Stimulated activated CD4-positive, alpha-beta T cell treated with anti-CD3 and anti-CD28 coated beads, Interleukin-15, amount 100 ng/mL, for 24 hours (primary cell): ENCODE data around the gene HDGF.
A peak's percentile ranks its signal among the peaks of the same experiment; 100 is the strongest.

Experiments used
- DNase-seq: peaks from one replicate; pipeline ENCODE4 v3.0.0-alpha.2; 2020

HDGF gene

DNA sequence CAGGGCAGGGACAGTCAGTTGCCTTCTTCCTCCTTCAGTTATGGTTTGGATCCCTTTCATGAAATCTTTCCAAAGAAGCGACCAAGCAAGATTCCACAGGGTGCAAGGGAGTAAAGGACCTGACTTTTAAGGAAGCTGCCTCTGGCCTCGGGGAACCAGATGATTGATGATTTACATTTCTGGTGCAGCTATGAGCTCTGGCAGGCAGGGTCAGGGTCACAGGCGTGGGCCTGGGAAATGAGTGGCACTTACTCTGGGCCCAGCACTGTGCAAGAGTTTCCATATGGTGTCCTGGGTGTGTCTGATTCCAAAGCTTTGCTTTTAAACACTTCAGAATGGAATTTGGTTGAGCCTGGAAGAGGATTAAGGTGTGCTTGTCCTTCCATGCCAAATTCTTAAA is 38.8 kb downstream of the HDGF start:
- DNase-seq, result no peak

DNA sequence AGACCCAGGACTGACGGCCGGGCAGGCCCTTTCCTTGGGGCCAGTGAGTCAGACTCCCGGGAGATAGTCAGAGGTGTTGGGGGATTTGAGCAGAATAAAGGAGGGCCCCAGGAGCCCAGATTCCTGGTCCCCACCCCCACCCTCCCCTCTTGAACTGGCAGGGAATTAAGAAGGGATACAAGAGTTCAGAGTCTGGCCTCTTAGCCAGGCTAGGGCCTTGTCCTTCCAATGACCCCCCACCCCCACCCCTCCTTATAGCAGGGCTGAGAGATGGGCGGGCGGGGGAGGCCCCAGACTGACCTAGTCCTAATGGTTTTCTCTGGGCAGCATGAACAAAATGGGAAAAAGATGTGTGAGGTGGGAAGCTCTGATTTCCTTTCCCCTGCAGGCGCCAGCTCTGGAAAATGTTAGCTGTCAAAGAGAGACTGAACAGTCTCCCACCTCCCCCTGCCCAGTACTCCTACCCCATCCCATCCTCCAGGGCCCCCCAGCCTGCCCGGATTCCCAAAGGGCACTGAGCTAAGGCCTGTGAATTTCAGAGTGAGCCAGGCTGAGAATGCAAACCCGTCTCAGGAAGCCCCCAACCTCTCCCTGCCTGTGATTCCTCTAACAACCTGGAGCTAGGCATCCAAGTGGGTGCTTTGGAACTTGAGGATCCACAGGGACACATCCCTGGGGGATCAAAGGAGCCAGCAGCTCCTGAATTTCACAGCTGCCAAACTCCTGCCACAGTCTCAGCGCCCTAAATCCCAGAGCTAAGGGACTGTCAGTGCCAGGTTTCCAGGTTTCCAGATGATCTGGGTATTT is 40.3 kb downstream of the HDGF start:
- no peak for DNase-seq

DNA sequence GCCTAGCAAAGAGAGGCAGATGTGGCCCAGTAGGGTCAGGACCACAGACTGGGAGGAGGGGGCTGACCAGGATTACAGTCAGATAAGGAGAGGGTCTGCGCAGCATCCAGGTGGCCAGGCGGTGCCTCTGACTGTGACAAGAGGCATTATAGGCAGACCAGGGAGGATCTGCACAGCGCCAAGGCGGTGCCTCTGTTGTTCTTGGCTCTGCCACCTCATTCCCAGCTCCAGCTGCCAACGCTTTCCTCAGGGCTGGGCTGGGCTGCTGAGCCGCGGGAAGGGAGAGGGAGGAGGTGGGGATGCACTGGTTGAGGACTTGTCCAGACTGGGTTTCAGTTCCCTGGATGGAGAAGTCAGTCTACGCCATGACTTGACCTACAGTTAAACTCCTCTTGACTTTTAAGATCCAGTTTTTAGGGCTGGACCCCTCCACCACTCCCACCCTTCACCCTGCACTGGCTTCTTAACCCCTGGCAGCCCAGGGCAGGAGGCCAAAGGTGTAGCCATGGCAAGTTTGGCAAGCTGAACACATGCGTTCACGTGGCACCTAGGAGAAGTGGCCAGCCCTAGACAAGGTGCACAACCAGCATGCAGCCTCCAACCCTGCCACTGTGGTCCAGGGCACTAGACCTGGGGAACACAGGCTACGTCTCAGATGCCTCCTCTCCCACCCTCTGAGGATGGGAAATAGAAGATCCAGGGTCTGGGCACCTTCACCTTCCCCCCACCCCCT is 41.6 kb downstream of the HDGF start:
- DNase-seq, result no peak

DNA sequence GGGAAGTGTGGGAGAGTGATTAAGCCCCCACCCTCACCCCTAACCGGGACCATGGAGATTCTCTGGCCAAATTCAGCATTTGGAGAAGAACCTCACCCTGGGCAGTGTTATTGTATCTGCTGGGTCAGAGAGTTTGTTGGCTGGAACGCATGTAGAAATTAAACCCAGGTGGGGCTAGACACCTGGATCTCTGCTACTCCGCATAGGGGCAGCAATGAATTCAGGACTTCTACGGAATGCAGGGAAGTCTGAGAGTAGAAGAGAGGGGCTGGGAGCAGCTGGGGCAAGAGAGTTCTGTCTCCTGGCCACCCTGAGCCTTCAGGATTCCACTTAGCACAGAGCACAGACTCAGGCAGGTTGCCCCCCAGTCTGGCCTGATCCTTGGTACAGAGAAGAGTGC is 42.4 kb downstream of the HDGF start:
- DNase-seq, result no peak

DNA sequence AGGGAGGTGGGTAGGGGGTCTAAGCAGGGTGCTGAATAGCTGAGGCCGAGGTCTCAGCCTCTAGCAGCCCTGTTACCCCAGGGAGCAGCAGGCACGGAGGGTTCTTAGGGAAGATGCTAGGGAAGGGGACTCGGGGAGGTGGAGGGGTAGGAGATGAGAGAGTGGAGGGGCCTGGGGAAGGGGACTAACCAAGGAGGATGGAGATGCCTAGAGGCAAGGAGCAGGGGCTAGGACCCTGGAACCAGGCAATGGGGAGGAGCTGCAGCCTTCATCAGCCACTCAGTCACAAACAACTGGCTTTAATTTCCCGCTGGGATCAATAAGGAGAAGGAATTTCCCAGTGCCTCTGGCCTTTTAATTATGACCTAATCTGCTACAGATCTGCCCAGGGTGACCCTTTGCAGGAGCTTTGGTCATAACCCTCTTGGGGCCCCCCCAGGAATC is 43.2 kb downstream of the HDGF start:
- no peak for DNase-seq

DNA sequence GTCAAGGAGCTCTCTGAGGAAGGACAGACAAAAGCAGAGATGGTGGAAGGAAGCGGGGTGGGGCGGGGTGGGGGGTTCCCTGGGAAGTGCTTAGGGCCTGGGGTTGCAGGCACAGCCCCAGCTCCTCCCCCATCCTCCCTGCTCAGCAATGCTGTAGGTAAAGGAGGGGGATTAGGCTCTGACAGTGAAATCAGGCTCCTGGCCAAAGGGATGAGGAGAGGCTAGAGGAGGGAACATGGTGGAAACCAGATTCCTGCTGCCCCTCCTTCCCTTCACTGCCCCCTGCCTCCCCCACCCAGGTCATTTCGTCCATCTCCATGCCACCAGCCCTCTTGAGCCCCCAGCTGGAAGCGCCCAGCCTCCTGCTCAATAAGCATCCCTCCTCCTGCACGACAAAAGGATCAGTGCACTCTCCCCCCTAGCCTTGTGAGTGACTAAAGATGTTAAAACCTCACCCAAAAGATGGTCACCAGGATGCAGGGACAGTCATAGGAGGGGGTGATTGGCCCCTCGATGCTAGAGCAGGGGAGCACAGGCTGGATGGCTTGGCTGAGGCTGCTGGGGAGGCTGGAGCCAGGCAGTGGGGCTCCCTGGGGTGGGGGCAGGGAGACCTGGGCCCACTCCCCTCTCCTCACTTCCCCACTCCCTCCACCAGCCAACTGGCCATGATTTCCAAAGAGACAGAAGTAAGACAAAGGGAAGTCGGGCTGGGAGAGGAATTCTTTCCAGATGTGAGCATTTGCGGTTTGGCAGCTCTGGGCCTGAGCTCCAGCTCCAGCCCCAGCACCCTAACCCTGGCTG is 43.9 kb downstream of the HDGF start:
- no peak for DNase-seq

DNA sequence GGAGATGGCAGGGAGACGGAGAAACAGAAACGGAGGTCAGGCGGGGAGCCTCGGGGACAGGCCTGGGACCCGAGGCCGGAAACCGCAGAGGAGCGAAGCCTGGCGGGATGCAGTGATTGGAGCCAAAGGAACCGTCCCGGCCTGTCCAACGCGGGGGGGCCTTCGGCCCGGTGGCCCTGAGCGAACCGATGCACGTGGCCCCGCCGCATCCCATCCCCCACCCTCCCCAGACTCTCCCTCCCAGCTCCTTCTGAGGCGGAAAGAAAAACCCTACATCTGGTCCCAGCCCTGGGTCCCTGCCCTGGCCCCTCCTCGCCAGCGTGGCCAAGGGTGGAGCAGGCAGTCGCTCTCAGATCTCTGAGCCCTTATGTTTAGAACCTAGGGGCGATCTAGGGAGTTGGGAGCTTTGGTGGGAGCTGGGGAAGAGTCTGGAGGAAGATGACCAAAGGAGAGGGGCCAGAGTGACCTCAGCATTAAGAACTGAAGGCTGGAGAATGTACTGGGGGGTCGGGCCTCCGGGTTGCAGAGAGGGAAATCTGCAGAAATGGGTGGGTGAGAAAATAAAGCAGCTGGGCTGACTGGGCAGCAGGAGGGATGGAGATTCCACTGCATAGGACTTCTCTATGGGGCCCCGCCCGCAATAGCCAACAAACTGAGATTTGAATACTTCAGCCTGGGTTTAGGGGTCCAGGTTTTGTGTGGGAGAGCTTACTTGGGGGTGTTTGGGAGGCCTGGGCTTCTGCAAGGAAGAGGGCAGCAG is 44.6 kb downstream of the HDGF start:
- no peak for DNase-seq

DNA sequence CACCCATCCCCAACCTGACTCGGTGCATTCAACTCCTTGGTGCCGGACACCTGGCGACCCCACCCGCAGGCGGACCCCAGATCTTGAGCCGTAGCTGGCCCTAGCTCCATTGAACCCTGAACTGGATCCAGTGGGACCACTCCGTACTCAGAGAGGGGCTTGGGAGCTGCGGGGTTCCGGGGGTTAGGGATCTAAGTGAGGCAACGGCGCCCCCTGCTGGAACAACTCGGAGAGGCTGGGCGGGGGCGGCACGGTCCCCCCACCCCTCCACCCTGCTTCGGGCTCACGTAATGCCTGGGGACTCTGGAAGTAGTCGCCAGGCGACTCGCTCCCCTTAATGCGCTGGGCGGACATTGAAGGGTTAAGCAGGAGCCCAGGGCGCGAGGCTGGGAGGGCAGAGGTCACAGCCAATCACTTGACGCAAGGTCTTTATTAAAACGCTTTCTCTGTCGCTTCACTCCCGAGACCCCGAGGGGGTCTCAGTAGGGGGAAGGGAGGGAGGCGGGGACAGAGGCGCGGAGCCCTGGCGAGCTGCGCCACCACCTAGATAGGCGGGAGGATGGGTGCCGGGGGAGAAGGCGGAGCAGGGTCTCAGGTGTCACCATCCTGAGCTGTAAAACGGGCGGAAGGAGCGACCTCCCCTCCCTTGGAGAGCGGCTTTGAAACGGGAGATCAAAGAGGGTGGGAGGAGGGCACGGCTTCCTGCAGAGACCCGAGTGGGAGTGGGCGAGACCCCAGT is 45.4 kb downstream of the HDGF start:
- peak; percentile 80 for DNase-seq

DNA sequence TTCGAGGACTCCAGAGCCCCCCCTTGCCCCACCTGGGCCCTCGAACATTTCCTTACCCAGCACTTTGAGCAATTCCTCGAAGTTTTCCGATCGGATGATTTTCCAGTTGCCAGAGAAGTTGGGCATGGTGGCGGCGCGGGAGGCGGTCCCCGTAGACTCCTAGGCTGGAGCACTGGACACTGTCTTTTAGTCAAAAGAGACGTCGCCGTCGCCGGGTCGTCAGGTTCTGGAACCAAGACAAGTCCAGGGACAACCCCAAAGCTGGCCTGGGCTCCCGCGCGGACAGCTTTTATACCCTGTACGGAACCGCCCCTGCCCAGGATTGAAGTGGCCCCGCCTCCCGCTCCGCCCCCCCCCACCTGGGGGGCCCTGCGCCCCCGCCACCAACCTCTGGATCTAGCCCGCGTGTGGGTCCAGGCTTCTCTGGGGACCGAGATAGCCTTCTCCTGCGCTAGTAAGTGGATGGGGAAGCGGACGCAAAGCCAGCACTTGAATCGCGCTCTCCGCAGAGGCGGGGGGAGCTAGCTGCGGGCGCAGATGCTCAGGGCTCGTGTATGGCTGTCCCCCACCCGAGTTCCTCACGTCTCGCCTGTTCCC is 46.1 kb downstream of the HDGF start, which contains the start of gene CRABP2:
Gene CRABP2 (minus strand): TSS at position 263 of the 597 bp plus-strand sequence. CDS start 137 bp downstream, at position 126.
- DNase-seq, result peak; percentile 37

DNA sequence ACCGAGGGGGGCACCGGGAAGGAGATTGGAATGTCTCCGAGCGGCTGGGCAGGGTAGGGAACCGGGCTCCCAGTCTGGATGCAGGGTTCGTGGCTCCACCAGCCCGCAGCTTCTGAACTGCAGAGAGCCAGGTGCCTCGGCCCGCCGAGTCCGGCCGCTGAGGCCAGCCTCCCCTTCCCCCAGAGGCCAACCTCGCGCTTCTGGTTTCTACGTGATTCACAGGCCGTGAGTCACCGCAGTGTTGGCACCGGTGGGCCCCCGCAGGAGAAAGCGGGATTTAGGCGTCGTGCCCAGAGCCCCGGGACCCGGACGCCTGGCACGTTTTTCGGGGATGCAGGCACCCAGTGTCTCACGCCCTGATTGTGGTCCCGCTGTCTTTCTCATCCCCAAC is 46.5 kb downstream of the HDGF start:
- peak; percentile 70 for DNase-seq

DNA sequence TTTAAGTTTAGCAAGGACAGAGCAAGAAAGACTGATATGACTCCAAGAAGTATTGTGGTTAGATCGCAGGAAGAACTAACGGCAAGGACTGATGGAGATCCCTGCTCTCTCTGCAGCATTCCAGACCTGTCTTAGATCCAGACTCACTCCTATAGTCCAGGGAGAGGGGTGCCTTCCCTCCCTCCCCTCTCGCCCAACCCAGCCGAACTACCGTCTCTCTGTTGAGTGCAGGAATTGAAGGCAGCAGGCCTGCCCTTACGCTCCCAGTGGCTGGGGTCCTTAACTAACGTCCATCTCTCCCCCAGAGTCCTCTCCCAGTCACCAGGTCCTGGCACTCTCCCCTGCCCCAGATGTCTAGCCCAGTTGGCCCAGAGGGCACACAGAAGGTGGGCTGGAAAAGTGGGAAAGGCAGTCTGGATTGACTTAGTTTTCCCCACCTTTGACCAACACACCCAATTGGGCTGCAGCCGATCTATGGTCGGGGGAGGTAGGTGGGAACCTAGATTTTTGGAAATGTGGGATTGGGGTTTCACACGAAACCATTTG is 47.2 kb downstream of the HDGF start:
- no peak for DNase-seq

DNA sequence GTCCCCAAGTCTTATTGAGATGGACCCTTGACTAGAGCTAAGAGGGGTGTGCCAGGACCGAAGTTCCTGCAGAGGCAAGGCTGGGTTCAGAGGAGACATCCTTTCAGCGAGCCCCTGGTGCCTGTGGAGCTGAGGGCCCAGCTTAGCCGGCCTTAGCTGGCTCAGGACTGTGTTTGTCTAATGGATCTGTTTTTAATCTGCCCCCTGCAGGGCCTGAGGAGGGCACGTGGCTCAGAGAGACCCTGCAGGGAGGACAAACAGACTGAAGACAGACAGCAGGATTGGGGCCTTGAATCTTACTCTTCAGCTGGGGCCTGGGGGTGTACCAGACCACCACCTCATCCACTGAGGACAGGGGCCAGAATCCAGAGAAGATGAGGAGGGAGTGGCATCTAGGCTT is 47.7 kb downstream of the HDGF start:
- no peak for DNase-seq

DNA sequence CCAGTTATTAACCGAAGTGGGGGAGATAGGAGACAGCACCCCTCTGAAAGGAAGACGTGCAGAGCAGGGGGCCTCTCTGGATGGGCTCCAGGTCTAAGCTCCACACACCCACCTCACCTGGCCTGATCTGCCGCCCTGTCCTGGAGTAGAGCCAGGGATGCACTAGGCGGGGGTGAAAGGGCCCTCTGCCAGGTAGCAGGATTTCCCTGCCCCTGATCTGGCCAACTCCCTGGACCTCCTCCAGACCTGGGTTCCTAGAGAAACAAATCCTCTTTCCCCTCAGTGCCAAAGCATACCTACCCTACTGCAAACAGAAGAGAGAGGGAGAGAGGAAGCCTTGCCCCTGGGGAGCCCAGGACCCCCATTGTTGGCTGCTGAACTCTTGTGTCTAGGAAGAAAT is 48.1 kb downstream of the HDGF start:
- no peak for DNase-seq

DNA sequence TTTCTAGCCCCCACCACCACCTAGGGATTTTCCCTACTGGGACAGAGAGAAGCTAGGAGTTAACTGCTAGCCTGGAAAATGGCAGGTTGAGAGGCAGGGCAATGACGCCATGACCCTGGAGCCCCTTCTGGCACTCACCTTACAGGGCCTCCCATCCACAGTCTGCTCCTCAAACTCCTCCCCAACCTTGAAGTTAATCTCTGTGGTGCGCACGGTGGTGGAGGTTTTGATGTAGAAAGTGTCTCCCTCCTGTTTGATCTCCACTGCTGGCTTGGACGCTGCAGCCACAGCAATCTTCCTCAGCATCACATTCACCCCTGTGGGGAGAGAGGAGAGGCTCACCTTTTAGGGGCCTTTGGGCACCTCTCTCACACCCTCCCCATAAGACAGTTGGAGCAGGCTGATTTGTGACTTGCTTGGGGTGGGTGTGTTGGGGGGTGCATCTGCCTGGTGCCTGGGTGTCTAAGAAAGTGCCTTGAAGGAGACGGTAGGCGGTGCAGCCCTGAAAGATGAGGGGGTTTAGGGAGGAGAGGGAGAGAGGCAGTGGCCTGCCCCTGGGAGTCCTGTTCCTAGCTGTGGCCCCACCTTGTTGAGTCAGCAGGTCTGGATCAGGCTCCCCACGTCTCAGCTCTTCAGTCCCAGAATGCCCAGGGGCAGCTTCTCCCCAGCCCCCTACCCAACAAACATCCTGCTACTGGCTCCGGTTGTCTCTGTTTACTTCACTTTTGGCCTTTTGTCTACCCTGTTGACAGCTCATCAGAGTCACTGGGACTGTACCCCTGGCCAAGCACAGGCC is 50.5 kb downstream of the HDGF start:
- no peak for DNase-seq

DNA sequence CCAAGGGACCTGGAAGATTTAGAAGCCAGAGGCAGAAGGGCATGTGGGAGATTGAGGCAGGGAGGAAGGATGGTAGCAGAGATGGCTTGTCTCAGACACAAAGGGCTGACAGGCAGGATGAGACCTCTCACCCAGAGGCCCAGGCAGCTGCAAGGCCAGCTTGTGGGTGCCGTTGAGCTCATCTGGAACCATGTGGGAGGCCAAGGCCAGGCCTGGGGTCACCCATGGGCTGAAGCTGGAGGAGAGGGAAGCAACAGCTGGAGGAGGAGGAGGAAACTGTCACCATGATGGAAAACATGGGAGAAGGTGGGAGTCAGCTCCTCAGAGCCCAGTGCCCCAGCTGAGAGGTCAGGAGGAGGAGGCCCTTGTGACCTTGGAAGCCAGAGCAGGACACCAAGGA is 52.5 kb downstream of the HDGF start:
- no peak for DNase-seq

DNA sequence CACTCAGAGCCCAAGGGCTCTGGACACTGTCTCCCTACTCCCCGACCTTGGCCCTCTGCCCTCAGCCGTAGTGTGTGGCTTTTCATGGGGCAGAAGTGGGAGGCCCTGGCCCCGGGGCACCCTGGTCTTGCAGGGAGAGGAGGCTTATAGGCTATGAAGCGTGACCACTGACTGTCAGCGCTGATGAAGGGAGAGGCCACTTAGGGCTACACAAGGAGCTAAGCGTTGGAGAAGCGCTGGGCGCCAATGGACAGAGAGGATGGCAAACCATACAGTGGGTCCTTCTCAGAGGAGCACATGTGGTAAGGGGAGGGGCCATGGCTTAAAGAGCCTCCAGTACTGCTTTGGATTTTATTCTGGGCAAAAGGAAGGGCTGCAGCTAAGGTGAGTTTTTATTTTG is 54.0 kb downstream of the HDGF start:
- DNase-seq, result no peak

DNA sequence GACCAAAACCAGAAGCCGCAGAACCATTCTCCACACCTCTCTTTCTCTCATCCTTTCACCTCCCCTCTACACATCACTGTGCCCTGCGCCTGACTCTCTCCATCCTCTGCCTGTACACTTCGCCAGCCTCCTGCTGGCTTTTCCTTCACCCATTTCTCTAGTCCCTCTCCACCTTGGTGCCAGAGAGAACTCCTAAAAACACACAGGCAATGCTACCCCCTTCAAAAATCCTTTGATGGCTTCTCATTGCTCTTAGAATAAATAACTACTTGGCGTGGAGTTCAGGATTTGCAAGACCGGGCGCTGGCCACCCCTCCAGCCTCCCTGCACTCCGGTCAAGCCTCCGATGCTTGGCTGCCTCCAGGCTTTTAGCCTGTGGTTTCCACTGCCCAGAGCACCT is 54.7 kb downstream of the HDGF start:
- DNase-seq, result no peak

DNA sequence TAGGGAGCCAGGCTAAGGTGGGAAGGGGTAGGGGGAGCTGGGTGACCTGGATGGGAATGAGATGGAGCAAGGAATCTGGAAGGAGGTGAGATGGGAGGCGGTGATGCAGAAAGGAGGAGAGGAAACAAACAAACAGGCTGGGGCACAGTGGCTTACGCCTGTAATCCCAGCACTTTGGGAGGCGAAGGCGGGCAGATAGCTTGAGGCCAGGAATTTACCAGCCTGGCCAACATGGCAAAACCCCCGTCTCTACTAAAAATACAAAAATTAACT is 56.8 kb downstream of the HDGF start:
- DNase-seq, result no peak

DNA sequence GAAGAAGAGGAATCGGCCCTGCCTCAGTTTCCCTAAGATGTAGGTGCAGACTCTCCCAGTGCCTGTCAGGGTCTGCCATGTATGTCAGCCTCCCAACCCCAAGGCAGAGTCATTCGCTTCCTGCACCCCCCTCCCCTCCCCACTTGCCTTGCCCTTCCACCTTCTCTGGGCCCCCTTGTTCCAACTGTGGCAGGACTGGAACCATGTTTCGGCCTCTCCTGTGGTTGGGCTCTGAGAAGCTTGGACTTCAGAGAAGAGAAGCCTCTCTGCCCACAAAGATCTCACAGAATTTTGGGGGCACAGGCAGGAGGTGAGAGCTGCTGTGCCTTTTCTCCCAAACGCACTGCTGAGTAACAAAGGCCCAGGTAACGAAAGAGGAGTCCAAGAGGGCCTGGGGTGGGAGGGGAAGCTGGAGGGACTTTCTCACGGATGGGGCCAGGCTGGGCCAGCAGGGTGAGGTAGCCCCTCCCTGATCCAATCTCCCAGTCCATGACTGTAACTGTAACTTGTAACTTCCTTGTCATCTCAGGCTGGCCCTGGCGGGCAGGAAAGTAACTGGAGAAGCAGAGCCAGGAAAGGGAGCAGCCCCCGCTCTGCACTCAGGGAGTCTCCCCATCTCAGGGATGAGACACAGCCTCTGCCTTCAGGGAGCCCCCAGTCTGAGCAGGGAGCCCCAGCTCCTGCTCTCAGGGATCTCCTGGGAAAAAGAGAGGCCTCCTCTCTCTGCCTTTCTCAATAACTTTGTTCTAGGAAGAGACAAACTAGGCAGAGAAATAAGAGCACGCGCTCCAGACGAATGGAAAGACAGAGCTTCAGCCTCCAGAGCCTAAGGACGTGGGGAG is 57.4 kb downstream of the HDGF start:
- no peak for DNase-seq
